Measurements from ENCODE around the gene POC5.

DNA sequence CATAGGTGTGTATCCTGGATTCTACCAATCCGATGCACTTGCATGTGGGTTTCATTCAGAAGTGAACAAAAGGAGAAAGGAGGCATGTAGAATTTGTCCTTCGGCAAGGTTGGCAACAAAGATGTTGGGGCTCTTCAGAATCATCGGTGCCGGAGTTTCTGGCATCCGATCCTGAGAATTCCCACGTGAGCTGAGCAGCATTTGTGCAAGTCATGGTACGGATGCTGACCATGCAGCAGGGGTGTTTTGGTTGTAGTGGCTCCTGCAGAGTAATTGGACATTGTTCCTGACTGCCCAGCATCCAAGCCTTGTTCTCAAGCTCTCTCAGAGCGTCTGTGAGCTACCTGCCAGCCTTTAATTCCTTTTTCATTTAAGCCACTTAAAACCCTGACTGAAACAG is 19.0 kb upstream of the POC5 start:
- TF ChIP-seq, protein P1, sequence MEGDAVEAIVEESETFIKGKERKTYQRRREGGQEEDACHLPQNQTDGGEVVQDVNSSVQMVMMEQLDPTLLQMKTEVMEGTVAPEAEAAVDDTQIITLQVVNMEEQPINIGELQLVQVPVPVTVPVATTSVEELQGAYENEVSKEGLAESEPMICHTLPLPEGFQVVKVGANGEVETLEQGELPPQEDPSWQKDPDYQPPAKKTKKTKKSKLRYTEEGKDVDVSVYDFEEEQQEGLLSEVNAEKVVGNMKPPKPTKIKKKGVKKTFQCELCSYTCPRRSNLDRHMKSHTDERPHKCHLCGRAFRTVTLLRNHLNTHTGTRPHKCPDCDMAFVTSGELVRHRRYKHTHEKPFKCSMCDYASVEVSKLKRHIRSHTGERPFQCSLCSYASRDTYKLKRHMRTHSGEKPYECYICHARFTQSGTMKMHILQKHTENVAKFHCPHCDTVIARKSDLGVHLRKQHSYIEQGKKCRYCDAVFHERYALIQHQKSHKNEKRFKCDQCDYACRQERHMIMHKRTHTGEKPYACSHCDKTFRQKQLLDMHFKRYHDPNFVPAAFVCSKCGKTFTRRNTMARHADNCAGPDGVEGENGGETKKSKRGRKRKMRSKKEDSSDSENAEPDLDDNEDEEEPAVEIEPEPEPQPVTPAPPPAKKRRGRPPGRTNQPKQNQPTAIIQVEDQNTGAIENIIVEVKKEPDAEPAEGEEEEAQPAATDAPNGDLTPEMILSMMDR (IDR thresholded peaks at IDR 0.05 in 2 of 3, conservative IDR thresholded peaks at IDR 0.05 in 1 of 3; ENCODE audit: borderline replicate concordance in 1 of 3, insufficient read depth in 1 of 3, low read depth in 2 of 3, low read length in 2 of 3), result no peak
- TF ChIP-seq CEBPB (IDR thresholded peaks at IDR 0.05; ENCODE audit: low read depth) (no peak), EZH2 (IDR thresholded peaks at IDR 0.05) (no peak), RAD21 (IDR thresholded peaks at IDR 0.05; ENCODE audit: low read depth) (no peak), ZFX (IDR thresholded peaks at IDR 0.05) (no peak), SIN3A (IDR thresholded peaks at IDR 0.05; ENCODE audit: low read depth) (no peak)
